ENCODE data around the gene MTNR1A. TPM values are rescaled to one million over a fixed set of nuclear protein-coding genes. Genes with fewer than 3 reads are reported as not detected.

Gene MTNR1A
- polyA plus RNA-seq (2013, experiment 1 of 4) = 0.54 TPM
- 0.25 TPM for polyA plus RNA-seq (2013, experiment 2 of 4)
- polyA plus RNA-seq (2013, experiment 3 of 4) = 0.21 TPM
- polyA plus RNA-seq (2013, experiment 4 of 4) = 0.61 TPM

DNA sequence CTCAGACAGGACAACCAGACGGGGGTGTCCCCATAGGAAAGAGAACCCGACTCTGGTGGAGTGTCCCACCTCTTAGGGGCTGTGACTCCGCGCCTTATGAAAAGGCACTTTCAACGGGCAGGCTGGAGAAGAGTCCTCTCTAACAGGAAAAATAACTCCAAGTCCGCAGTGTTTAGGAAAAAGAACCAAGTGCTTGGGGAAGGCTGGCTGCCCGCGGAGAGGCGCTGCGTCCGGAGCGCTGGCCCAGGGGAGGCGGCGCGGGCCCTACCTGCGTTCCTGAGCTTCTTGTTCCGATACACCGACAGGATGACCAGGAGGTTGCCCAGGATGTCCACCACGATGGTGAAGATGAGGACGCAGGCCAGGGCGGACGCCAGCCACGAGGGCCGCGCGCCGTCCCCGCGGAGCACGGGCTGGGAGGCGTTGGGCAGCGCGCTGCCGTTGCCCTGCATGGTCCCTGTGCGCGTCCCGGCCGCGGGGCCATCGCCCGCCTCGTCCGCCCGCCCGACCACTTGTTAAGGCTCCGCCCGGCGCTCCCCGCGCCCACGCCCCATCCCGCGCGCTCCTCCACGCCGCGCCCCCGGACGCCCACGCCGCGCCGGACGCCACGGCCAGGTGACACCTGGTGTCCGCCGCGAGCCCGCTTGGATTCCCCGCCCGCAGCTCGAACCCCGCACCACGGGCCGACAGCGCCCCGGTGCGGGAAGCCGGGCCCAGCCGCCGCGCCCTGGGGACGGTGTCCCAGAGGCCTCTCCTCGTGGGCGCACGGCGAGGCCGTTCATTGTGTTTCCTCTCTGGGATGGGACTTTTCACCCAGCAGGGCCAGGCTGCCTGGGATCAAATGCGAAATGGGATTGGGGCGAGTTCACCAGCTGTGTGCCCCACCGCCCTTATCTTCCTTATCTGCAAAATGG is at the start of gene MTNR1A:
MTNR1A (minus strand) TSS at position 654 of the 914 bp plus-strand sequence; CDS start at position 452, 202 bp downstream.
- WGBS, 2 experiments = 2% methylated on average over 91 of the region's 91 CpGs
- Histone ChIP-seq H3K27ac (ENCODE audit: insufficient read depth, low read depth, low read length, poor library complexity, severe bottlenecking) (no peak within 1 kb of the TSS), H3K27me3 (ENCODE audit: control insufficient read depth, insufficient read depth, low read length, poor library complexity, severe bottlenecking) (peaks cover 20% of the 10 kb centered on the region), H3K9me3 (ENCODE audit: control insufficient read depth, low read length) (no peaks in the 10 kb centered on the region), H3K4me3 (ENCODE audit: insufficient read depth, low read depth, low read length) (peak within 1 kb of the TSS; percentile 62), H3K4me1 (ENCODE audit: control insufficient read depth, insufficient read depth, low read length) (no peaks in the 10 kb centered on the region), H3K36me3 (ENCODE audit: control insufficient read depth, insufficient read depth, low read length) (no peaks in the 10 kb centered on the region)

DNA sequence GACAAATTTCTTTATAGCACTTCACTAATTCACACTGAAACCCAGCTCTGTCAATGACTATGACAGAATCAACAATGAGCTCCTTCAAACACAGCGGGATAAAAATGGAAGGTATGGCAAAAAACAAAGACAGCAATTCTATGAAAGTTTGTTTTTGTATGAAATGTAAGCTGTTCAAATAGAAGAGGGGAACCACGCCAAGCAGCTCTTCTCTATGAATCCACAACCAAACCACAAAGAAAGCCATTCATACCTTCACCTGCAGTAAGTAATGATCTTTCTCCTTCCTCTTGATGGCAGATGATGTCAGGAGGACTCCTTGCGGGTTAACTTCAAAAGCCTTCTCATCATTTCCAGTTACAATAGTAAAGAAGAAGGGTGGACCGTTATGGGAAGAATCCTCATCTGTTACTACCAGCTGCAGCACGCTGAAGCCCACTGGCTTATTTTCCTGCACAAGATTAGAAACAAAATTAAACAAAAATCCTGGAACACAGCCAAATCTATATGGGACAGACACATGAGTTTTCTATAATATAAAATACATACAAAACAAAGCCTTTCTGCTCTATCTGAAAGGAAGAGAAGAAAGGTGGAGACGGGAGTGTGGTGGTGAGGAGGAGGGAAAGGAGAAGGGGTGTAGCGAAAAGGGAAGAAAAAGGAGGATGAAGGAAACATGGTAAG is 48.9 kb upstream of the MTNR1A start:
- peaks cover 66% of the 10 kb centered on the region for H3K36me3 ChIP-seq (ENCODE audit: control insufficient read depth, insufficient read depth, low read length)
- H3K4me1 ChIP-seq (ENCODE audit: control insufficient read depth, insufficient read depth, low read length) = no peaks in the 10 kb centered on the region
- H3K4me3 ChIP-seq (ENCODE audit: insufficient read depth, low read depth, low read length) = no peak overlapping the region
- WGBS, 2 experiments = 80 to 90% methylated on average over 6 to 7 of the region's 7 CpGs
- H3K27me3 ChIP-seq (ENCODE audit: control insufficient read depth, insufficient read depth, low read length, poor library complexity, severe bottlenecking) = no peaks in the 10 kb centered on the region
- no peaks in the 10 kb centered on the region for H3K9me3 ChIP-seq (ENCODE audit: control insufficient read depth, low read length)
- no peak overlapping the region for H3K27ac ChIP-seq (ENCODE audit: insufficient read depth, low read depth, low read length, poor library complexity, severe bottlenecking)

DNA sequence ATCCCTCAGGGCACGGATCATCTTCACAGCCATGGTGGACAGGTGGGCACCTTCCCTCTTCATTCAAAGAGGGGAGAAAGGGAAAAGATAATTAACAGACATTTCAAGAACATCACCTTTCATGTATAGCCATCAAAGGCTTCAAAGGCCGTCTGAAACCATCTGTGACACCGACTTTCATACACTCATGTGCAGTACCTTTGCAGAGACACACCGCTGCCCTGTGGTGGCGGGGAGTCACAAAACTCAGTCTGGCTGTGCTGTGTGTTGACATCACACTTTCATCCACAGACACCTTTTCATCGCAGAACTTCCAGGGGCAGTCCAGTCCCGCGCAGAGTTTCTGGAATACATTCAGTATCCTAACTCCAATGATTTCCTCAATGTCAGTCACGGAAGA is 47.6 kb upstream of the MTNR1A start:
- H3K4me3 ChIP-seq (ENCODE audit: insufficient read depth, low read depth, low read length) = no peak overlapping the region
- no peaks in the 10 kb centered on the region for H3K4me1 ChIP-seq (ENCODE audit: control insufficient read depth, insufficient read depth, low read length)
- no peaks in the 10 kb centered on the region for H3K9me3 ChIP-seq (ENCODE audit: control insufficient read depth, low read length)
- peaks cover 62% of the 10 kb centered on the region for H3K36me3 ChIP-seq (ENCODE audit: control insufficient read depth, insufficient read depth, low read length)
- 97% methylated on average over 9 of the region's 9 CpGs for WGBS, 2 experiments
- no peaks in the 10 kb centered on the region for H3K27me3 ChIP-seq (ENCODE audit: control insufficient read depth, insufficient read depth, low read length, poor library complexity, severe bottlenecking)
- no peak overlapping the region for H3K27ac ChIP-seq (ENCODE audit: insufficient read depth, low read depth, low read length, poor library complexity, severe bottlenecking)

DNA sequence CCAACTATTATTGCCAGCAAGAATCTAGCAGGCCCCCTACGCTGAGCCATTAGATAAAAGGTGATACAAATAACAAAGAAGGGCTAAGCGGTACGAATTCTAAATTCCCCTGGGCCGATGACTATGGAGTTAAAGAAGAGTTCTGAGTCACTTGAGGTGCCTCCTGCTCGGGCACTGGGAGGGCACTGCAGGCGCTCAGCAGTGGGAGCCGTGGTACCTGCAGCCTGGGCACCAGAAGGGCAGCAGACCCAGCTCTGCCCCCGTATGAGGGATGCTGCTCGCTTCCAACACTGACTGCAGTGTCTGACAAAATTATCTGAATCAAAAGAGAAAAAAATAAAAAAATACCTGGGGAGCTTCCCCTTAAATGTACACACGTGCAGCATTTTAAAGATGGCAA is 44.1 kb upstream of the MTNR1A start:
- no peaks in the 10 kb centered on the region for H3K9me3 ChIP-seq (ENCODE audit: control insufficient read depth, low read length)
- no peaks in the 10 kb centered on the region for H3K4me1 ChIP-seq (ENCODE audit: control insufficient read depth, insufficient read depth, low read length)
- H3K27me3 ChIP-seq (ENCODE audit: control insufficient read depth, insufficient read depth, low read length, poor library complexity, severe bottlenecking) = no peaks in the 10 kb centered on the region
- no peak overlapping the region for H3K27ac ChIP-seq (ENCODE audit: insufficient read depth, low read depth, low read length, poor library complexity, severe bottlenecking)
- no peak overlapping the region for H3K4me3 ChIP-seq (ENCODE audit: insufficient read depth, low read depth, low read length)
- H3K36me3 ChIP-seq (ENCODE audit: control insufficient read depth, insufficient read depth, low read length) = peaks cover 67% of the 10 kb centered on the region
- 94 to 98% methylated on average over 10 of the region's 10 CpGs for WGBS, 2 experiments

DNA sequence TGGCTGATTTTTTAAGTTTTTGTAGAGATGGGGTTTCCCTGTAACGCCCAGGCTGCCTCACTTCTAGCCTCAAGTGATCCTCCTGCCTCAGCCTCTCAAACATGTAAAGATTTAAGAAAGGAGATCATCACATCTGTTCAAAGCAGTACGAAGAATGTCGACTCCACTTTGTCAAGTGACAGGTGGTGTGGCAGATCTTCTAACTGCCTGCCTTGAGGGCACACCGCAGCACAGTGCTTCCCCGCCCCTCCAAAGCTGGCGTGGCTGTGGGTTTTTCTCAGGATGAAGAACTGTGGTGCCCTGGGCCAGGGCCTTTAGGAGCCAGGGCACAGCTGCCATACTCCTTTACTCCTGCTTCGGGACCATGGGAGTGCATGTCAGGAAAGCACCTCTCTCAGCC is 43.3 kb upstream of the MTNR1A start:
- H3K4me3 ChIP-seq (ENCODE audit: insufficient read depth, low read depth, low read length) = no peak overlapping the region
- peaks cover 68% of the 10 kb centered on the region for H3K36me3 ChIP-seq (ENCODE audit: control insufficient read depth, insufficient read depth, low read length)
- no peak overlapping the region for H3K27ac ChIP-seq (ENCODE audit: insufficient read depth, low read depth, low read length, poor library complexity, severe bottlenecking)
- no peaks in the 10 kb centered on the region for H3K27me3 ChIP-seq (ENCODE audit: control insufficient read depth, insufficient read depth, low read length, poor library complexity, severe bottlenecking)
- no peaks in the 10 kb centered on the region for H3K4me1 ChIP-seq (ENCODE audit: control insufficient read depth, insufficient read depth, low read length)
- H3K9me3 ChIP-seq (ENCODE audit: control insufficient read depth, low read length) = no peaks in the 10 kb centered on the region
- WGBS, 2 experiments = 95% methylated on average over 7 of the region's 7 CpGs

DNA sequence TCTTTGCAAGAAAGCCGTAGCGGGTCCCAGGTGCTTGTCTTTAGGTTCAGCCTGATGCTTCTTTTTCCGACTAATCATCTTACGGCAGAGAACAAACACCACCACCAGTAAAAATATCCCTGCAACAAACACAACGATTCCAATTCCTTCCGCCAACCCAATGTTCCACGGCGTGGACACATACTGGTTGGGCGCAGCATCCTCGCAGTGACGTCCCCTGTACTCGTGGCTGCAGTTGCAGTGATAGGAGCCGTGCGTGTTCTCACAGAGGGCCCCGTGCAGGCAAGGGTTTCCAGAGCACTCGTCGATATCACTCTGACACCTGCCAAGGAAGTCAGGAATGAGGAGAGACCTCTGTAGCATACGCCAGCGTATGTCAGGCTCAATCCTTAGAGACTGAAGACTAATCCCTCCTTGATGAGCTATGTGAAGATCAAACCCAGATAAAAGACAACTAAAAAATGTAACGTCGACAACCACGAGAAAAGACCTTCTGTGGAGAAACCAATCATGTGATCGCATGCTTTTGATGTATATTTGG is 41.6 kb upstream of the MTNR1A start:
- Histone ChIP-seq H3K27me3 (ENCODE audit: control insufficient read depth, insufficient read depth, low read length, poor library complexity, severe bottlenecking) (no peaks in the 10 kb centered on the region), H3K36me3 (ENCODE audit: control insufficient read depth, insufficient read depth, low read length) (peaks cover 66% of the 10 kb centered on the region), H3K27ac (ENCODE audit: insufficient read depth, low read depth, low read length, poor library complexity, severe bottlenecking) (no peak overlapping the region), H3K9me3 (ENCODE audit: control insufficient read depth, low read length) (no peaks in the 10 kb centered on the region), H3K4me1 (ENCODE audit: control insufficient read depth, insufficient read depth, low read length) (no peaks in the 10 kb centered on the region), H3K4me3 (ENCODE audit: insufficient read depth, low read depth, low read length) (no peak overlapping the region)
- 96% methylated on average over 23 of the region's 23 CpGs for WGBS, 2 experiments

DNA sequence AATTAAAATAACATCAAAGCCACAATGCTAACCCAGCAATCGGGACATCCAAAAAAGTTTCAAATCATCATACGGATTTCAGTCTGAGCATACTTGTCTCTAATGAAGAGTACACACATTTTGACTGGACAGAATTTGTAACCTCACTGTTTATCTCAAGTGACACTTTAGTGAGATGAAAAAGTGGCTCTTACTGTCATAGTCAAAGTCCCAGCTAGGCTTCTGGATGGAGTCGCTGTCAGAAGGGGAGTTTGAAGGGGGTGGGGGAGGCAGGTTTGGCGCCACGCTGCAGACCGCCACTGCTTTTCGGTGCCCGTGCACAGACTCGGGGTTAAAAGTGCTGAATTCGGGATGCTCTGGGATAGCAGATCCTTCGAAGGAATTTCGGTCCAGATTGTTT is 41.0 kb upstream of the MTNR1A start:
- no peaks in the 10 kb centered on the region for H3K9me3 ChIP-seq (ENCODE audit: control insufficient read depth, low read length)
- 96 to 97% methylated on average over 12 of the region's 12 CpGs for WGBS, 2 experiments
- H3K36me3 ChIP-seq (ENCODE audit: control insufficient read depth, insufficient read depth, low read length) = peaks cover 66% of the 10 kb centered on the region
- H3K4me1 ChIP-seq (ENCODE audit: control insufficient read depth, insufficient read depth, low read length) = no peaks in the 10 kb centered on the region
- H3K27me3 ChIP-seq (ENCODE audit: control insufficient read depth, insufficient read depth, low read length, poor library complexity, severe bottlenecking) = no peaks in the 10 kb centered on the region
- H3K27ac ChIP-seq (ENCODE audit: insufficient read depth, low read depth, low read length, poor library complexity, severe bottlenecking) = no peak overlapping the region
- H3K4me3 ChIP-seq (ENCODE audit: insufficient read depth, low read depth, low read length) = no peak overlapping the region

DNA sequence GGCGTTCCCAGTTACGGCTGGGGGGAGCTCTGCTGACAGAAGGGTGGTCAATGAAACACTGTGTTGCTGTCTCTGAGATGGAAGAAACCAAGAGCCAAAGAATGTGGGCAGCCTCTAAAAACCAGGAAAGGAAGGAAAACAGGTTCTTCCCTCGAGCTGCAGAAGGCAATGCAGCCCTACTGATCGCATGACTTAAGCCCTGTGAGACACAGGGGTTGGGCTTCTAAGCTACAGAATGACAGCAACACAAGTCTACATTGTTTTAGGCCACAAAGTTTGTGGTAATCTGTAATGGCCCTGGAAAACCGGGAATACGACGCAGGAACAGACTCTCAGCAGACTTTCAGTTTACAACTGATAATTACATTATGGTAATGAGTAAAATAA is 38.2 kb upstream of the MTNR1A start:
- no peak overlapping the region for H3K4me3 ChIP-seq (ENCODE audit: insufficient read depth, low read depth, low read length)
- no peaks in the 10 kb centered on the region for H3K27me3 ChIP-seq (ENCODE audit: control insufficient read depth, insufficient read depth, low read length, poor library complexity, severe bottlenecking)
- no peaks in the 10 kb centered on the region for H3K4me1 ChIP-seq (ENCODE audit: control insufficient read depth, insufficient read depth, low read length)
- no peak overlapping the region for H3K27ac ChIP-seq (ENCODE audit: insufficient read depth, low read depth, low read length, poor library complexity, severe bottlenecking)
- 82 to 87% methylated on average over 4 to 7 of the region's 7 CpGs for WGBS, 2 experiments
- H3K9me3 ChIP-seq (ENCODE audit: control insufficient read depth, low read length) = no peaks in the 10 kb centered on the region
- peaks cover 47% of the 10 kb centered on the region for H3K36me3 ChIP-seq (ENCODE audit: control insufficient read depth, insufficient read depth, low read length)

DNA sequence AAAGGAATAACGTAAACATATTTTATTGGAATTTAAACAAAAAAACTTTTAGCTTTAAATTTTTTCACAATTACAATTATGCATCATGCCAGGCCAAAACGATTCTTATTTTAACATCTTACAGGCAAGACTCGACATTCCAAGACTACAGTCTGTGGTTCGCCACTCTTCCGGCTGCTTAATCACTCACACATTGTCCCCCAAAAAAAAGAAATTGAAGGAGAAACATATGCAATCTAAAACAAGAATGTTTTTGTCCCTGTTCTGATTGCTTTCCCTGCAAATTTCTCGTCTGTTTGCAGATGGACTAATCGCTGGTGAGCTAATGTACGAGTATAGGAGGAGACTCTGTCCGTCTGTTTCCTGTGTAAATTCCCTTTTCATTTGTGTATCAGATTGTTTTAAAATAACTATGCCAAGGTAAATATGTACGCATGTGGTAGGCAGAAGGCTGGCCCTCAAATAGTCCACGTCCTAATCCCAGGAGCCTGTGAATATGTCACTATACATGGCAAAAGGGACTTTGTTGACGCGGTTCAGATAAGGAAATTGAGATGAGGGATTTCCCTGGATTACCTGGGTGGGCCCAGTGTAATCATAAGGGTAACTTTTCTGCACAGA is 37.7 kb upstream of the MTNR1A start:
- no peak overlapping the region for H3K4me3 ChIP-seq (ENCODE audit: insufficient read depth, low read depth, low read length)
- 94 to 96% methylated on average over 13 of the region's 13 CpGs for WGBS, 2 experiments

DNA sequence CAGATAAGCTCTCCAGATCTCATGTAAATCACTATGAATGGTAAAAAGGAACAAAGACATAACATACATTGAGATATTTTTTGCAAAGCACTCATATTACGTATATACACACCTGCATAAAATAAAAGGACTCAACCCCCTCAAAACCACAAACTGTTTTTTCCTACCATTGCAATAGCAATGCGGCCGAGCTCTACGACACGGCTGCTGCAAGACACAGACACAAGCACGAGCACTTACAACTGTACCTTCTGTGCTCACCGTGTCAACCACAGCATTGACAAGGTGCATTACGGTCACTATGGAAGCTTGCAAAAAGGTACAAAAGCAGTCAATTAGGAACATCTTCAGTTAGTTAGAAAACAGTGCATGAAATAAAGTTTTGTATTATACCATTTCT is 37.1 kb upstream of the MTNR1A start:
- 94 to 96% methylated on average over 8 of the region's 8 CpGs for WGBS, 2 experiments
- H3K36me3 ChIP-seq (ENCODE audit: control insufficient read depth, insufficient read depth, low read length) = peaks cover 55% of the 10 kb centered on the region

More for the DNA sequence above, 37.7 kb upstream of the MTNR1A start:
- Histone ChIP-seq H3K36me3 (ENCODE audit: control insufficient read depth, insufficient read depth, low read length) (peaks cover 52% of the 10 kb centered on the region), H3K27me3 (ENCODE audit: control insufficient read depth, insufficient read depth, low read length, poor library complexity, severe bottlenecking) (no peaks in the 10 kb centered on the region), H3K9me3 (ENCODE audit: control insufficient read depth, low read length) (no peaks in the 10 kb centered on the region), H3K27ac (ENCODE audit: insufficient read depth, low read depth, low read length, poor library complexity, severe bottlenecking) (no peak overlapping the region), H3K4me1 (ENCODE audit: control insufficient read depth, insufficient read depth, low read length) (no peaks in the 10 kb centered on the region)

More for the DNA sequence above, 37.1 kb upstream of the MTNR1A start:
- Histone ChIP-seq H3K27ac (ENCODE audit: insufficient read depth, low read depth, low read length, poor library complexity, severe bottlenecking) (no peak overlapping the region), H3K27me3 (ENCODE audit: control insufficient read depth, insufficient read depth, low read length, poor library complexity, severe bottlenecking) (no peaks in the 10 kb centered on the region), H3K4me3 (ENCODE audit: insufficient read depth, low read depth, low read length) (no peak overlapping the region), H3K9me3 (ENCODE audit: control insufficient read depth, low read length) (no peaks in the 10 kb centered on the region), H3K4me1 (ENCODE audit: control insufficient read depth, insufficient read depth, low read length) (no peaks in the 10 kb centered on the region)
